GM12878 (cell line): ENCODE data around the gene CBLB. TPM values are rescaled to one million over a fixed set of nuclear protein-coding genes. Genes with fewer than 3 reads are reported as not detected.

Experiments
- BCLAF1 ChIP-seq: fragments of 450-650 bp; IDR thresholded peaks from 2 replicates; pipeline ENCODE4 v1.6.1; 2017; ENCODE audit warnings: antibody characterized with exemption, mild to moderate bottlenecking, moderate library complexity
- CBFB ChIP-seq: IDR thresholded peaks from 2 replicates; pipeline ENCODE4 v1.6.1; 2016; ENCODE audit warnings: antibody characterized with exemption, low read depth
- CHD2 ChIP-seq: IDR thresholded peaks from 2 replicates; pipeline ENCODE4 v1.6.1; 2011; ENCODE audit warnings: low read depth, low read length, improper control_type of control experiment, borderline replicate concordance
- CTCF ChIP-seq, 3 experiments: IDR thresholded peaks in 2 of 3; conservative IDR thresholded peaks in 1 of 3; 2 replicates each; pipeline ENCODE4 v1.5.1; 2011; ENCODE audit warnings: low read depth in 3 of 3, low read length in 3 of 3, mild to moderate bottlenecking in 3 of 3, control low read depth in 2 of 3, moderate library complexity in 2 of 3, inconsistent platforms in 1 of 3, mixed read lengths in 1 of 3; ENCODE audit not compliant: control insufficient read depth in 2 of 3, insufficient read depth in 1 of 3; ENCODE audit errors: extremely low read depth in 1 of 3
- FOXM1 ChIP-seq: IDR thresholded peaks from 2 replicates; pipeline ENCODE4 v1.6.1; 2012; ENCODE audit warnings: low read depth, mild to moderate bottlenecking, inconsistent platforms, low read length, moderate library complexity
- GABPA ChIP-seq: IDR thresholded peaks from 2 replicates; pipeline ENCODE4 v1.6.1; 2014; ENCODE audit warnings: antibody characterized with exemption, low read depth, mild to moderate bottlenecking, inconsistent platforms
- HSF1 ChIP-seq: fragments of 150-350 bp; IDR thresholded peaks from 2 replicates; pipeline ENCODE4 v1.6.1; 2014; ENCODE audit warnings: mild to moderate bottlenecking, low read depth, low read length
- JUND ChIP-seq: IDR thresholded peaks from 2 replicates; pipeline ENCODE4 v1.6.1; 2012; ENCODE audit warnings: low read depth, mild to moderate bottlenecking, low read length, improper control_type of control experiment, moderate library complexity
- KDM1A ChIP-seq: fragments of 200-600 bp; sonication (generic); IDR thresholded peaks from 2 replicates; pipeline ENCODE4 v1.6.1; 2016; ENCODE audit warnings: borderline replicate concordance
- SIN3A ChIP-seq: IDR thresholded peaks from 2 replicates; pipeline ENCODE4 v1.6.1; 2012; ENCODE audit warnings: low read depth, low read length, improper control_type of control experiment
- SIX5 ChIP-seq: IDR thresholded peaks from 2 replicates; pipeline ENCODE4 v1.6.1; 2011; ENCODE audit warnings: mild to moderate bottlenecking, low read depth, low read length, moderate library complexity; ENCODE audit not compliant: severe bottlenecking
- SPI1 ChIP-seq: IDR thresholded peaks from 2 replicates; pipeline ENCODE4 v1.6.1; 2011; ENCODE audit warnings: low read depth, mild to moderate bottlenecking, low read length, moderate library complexity, borderline replicate concordance; ENCODE audit not compliant: insufficient read depth
- ZBTB4 ChIP-seq: fragments of 450-650 bp; formaldehyde crosslinking; IDR thresholded peaks from 2 replicates; pipeline ENCODE4 v1.4.0; 2022; ENCODE audit warnings: mild to moderate bottlenecking, moderate library complexity
- ZBTB40 ChIP-seq: fragments of 450-650 bp; IDR thresholded peaks from 2 replicates; pipeline ENCODE4 v1.6.1; 2016; ENCODE audit warnings: mild to moderate bottlenecking, moderate library complexity, borderline replicate concordance
- polyA plus RNA-seq, 11 experiments: library from polyadenylated mRNA; depleted of rRNA in 4 of 11; unstranded in 6 of 11; stranded (reverse) in 5 of 11; fragments of >200 nt; fragmentation: Nextera tagmentation in 4 of 11; fragmentation: Illumina TruSeq in 1 of 11; extraction: Ambion mirVana in 4 of 11; extraction: Trizol in 1 of 11; gene quantifications; 1 replicate in 1 of 11; 2 replicates in 10 of 11; pipeline versions ENCODE4 v1.2.1 to v1.2.3, GENCODE V29; 2011 to 2016; ENCODE audit warnings: inconsistent platforms in 2 of 11, missing spikeins in 2 of 11, low read depth in 1 of 11
- total RNA-seq, 4 experiments: library from RNA; depleted of rRNA in 3 of 4; stranded (reverse); fragments of >200 nt in 3 of 4; fragmentation: Illumina TruSeq in 1 of 4; extraction: Trizol in 1 of 4; gene quantifications; 2 replicates each; pipeline versions ENCODE4 v1.2.1 to v1.2.3, GENCODE V29; 2013 to 2021

The CBLB gene
- total and polyA plus RNA-seq, 10 of the 15 experiments (the other 5 are each of a cell fraction or from before 2014, with no cell fraction given) = 17.2 to 107 (median 41.9) TPM

- TF ChIP-seq SPI1 = no peak
- TF ChIP-seq GABPA = no peak
- no peak for TF ChIP-seq SIN3A
- TF ChIP-seq ZBTB40 = no peak
- TF ChIP-seq BCLAF1 = no peak
- no peak for TF ChIP-seq FOXM1
- TF ChIP-seq HSF1 = no peak
- no peak for TF ChIP-seq ZBTB4 (CRISPR knock-in tag)
- TF ChIP-seq KDM1A = no peak
- no peak for TF ChIP-seq SIX5
- no peak for TF ChIP-seq CBFB
- no peak for TF ChIP-seq JUND
- no peak for TF ChIP-seq CHD2
- peak; percentile 57 to 69 (median 65) for TF ChIP-seq CTCF (IDR thresholded peaks at IDR 0.05 in 2 of 3, conservative IDR thresholded peaks at IDR 0.05 in 1 of 3; ENCODE audit: control insufficient read depth in 2 of 3, extremely low read depth in 1 of 3, insufficient read depth in 1 of 3, low read depth in 3 of 3, low read length in 3 of 3)
Observed at GRCh38 chr3:105686278-105686897, 182.4 kb downstream of the CBLB start (continued).
